Natural killer cell (primary cell): ENCODE measurements around the gene CARMIL1. TPM values are rescaled to one million over a fixed set of nuclear protein-coding genes. Genes with fewer than 3 reads are reported as not detected.

Source experiments
- ATAC-seq, 3 donors: fragments of 150-1000 bp in 2 of 3; fragments of 200-7000 bp in 1 of 3; cut with Tn5 transposase; 1 replicate in 1 of 3; 2 replicates in 2 of 3; pipeline ENCODE4 v1.10.0; 2021; ENCODE audit warnings: mild to moderate bottlenecking in 2 of 3, moderate library complexity in 2 of 3
- DNase-seq, 2 donors: peaks; one replicate each; pipeline versions ENCODE4 v3.0.0 to v3.0.0-alpha.2; 2013 to 2021; ENCODE audit warnings: mixed read lengths in 1 of 2
- H3K27ac ChIP-seq: one replicate; pipeline ENCODE4 v1.5.1; 2013; ENCODE audit warnings: mild to moderate bottlenecking, low read length
- H3K27me3 ChIP-seq: one replicate; pipeline ENCODE4 v1.6.1; 2013; ENCODE audit warnings: low read length; ENCODE audit not compliant: control insufficient read depth, insufficient read depth
- H3K36me3 ChIP-seq: one replicate; pipeline ENCODE4 v1.6.1; 2013; ENCODE audit warnings: low read length; ENCODE audit not compliant: control insufficient read depth, insufficient read depth
- H3K4me1 ChIP-seq: one replicate; pipeline ENCODE4 v1.6.1; 2013; ENCODE audit warnings: low read length; ENCODE audit not compliant: control insufficient read depth, insufficient read depth
- H3K4me3 ChIP-seq: one replicate; pipeline ENCODE4 v1.5.1; 2013; ENCODE audit warnings: low read length
- H3K9me3 ChIP-seq: one replicate; pipeline ENCODE4 v1.6.1; 2013; ENCODE audit warnings: low read length; ENCODE audit not compliant: control insufficient read depth, insufficient read depth
- H3K27ac Mint-ChIP-seq, 2 donors: one replicate each; pipeline ENCODE4 v1.8.0; 2022; ENCODE audit warnings: mild to moderate bottlenecking in 2 of 2, mixed read lengths in 2 of 2, moderate library complexity in 1 of 2
- H3K27me3 Mint-ChIP-seq, 2 donors: one replicate each; pipeline ENCODE4 v1.8.0; 2022; ENCODE audit warnings: low read depth in 2 of 2, mixed read lengths in 2 of 2
- H3K36me3 Mint-ChIP-seq: one replicate; pipeline ENCODE4 v1.8.0; 2022; ENCODE audit warnings: mixed read lengths
- H3K4me1 Mint-ChIP-seq, 2 donors: one replicate each; pipeline ENCODE4 v1.8.0; 2022; ENCODE audit warnings: mixed read lengths in 2 of 2
- H3K4me3 Mint-ChIP-seq: one replicate; pipeline ENCODE4 v1.8.0; 2022; ENCODE audit warnings: mild to moderate bottlenecking, moderate library complexity, mixed read lengths
- H3K9me3 Mint-ChIP-seq, 2 donors: one replicate each; pipeline ENCODE4 v1.8.0; 2022; ENCODE audit warnings: mixed read lengths in 2 of 2
- CTCF ChIP-seq: fragments of 200-600 bp; IDR thresholded peaks from one replicate; pipeline ENCODE4 v1.8.0; 2022; ENCODE audit warnings: antibody characterized with exemption
- WGBS: methylation state at CpG from one replicate; pipeline ENCODE4 v1.1.7; 2013; ENCODE audit warnings: missing lambda C conversion rate; ENCODE audit not compliant: insufficient coverage; 5-methylcytosine and 5-hydroxymethylcytosine counted together
- intact Hi-C: fragments of 100-400 bp; cut with micrococcal nuclease; formaldehyde crosslinking; loops from one replicate; pipeline ENCODE4 v1.14.2; 2022
- total RNA-seq, 4 donors: library from RNA; stranded (reverse); fragments of 120-200 nt in 1 of 4; gene quantifications; one replicate each; pipeline versions ENCODE4 v1.2.3 to v1.2.4, GENCODE V29; 2013 to 2022

The CARMIL1 gene
- total RNA-seq, 3 donors from 2014 or later (not counting 1 experiment from before 2014, with no cell fraction given): 0.25 to 1.1 (median 0.35) TPM

GRCh38 chr6:25503686-25504085 lies 224.5 kb downstream of the CARMIL1 start:
- Mint-ChIP-seq H3K27me3 (peaks cover 4 to 14% of the 10 kb centered on the region in 2 donors), H3K36me3 (no peaks in the 10 kb centered on the region), H3K4me1 (no peaks in the 10 kb centered on the region), H3K4me3 (no peak overlapping the region), H3K27ac (no peak overlapping the region), H3K9me3 (no peaks in the 10 kb centered on the region)
- no peaks in the 10 kb centered on the region for H3K36me3 ChIP-seq
- H3K4me1 ChIP-seq: no peaks in the 10 kb centered on the region
- intact Hi-C loops: no loop called here
- peaks cover 2% of the 10 kb centered on the region for H3K27me3 ChIP-seq
- no peak for DNase-seq
- H3K4me3 ChIP-seq: no peak overlapping the region
- ATAC-seq: no peak
- WGBS: 85% methylated on average over 5 of the region's 6 CpGs
- H3K27ac ChIP-seq: no peak overlapping the region
- no peaks in the 10 kb centered on the region for H3K9me3 ChIP-seq
- no peak for TF ChIP-seq CTCF

GRCh38 chr6:25504661-25505060 lies 225.5 kb downstream of the CARMIL1 start:
- Histone ChIP-seq H3K9me3 (no peaks in the 10 kb centered on the region), H3K4me3 (no peak overlapping the region), H3K27ac (no peak overlapping the region), H3K27me3 (peaks cover 2% of the 10 kb centered on the region), H3K4me1 (no peaks in the 10 kb centered on the region), H3K36me3 (no peaks in the 10 kb centered on the region)
- no peak for TF ChIP-seq CTCF
- no peak for DNase-seq
- intact Hi-C loops: no loop called here
- 91% methylated on average over 3 of the region's 4 CpGs for WGBS
- no peaks in the 10 kb centered on the region for H3K4me1 Mint-ChIP-seq
- H3K9me3 Mint-ChIP-seq: no peaks in the 10 kb centered on the region
- H3K4me3 Mint-ChIP-seq: no peak overlapping the region
- H3K36me3 Mint-ChIP-seq: no peaks in the 10 kb centered on the region
- peaks cover 4 to 14% of the 10 kb centered on the region in 2 donors for H3K27me3 Mint-ChIP-seq
- ATAC-seq: no peak
- H3K27ac Mint-ChIP-seq: no peak overlapping the region

GRCh38 chr6:25506020-25506419 lies 226.8 kb downstream of the CARMIL1 start:
- Histone ChIP-seq H3K36me3 (no peaks in the 10 kb centered on the region), H3K27ac (no peak overlapping the region), H3K9me3 (no peaks in the 10 kb centered on the region), H3K4me3 (no peak overlapping the region), H3K27me3 (peaks cover 2% of the 10 kb centered on the region), H3K4me1 (no peaks in the 10 kb centered on the region)
- no peak overlapping the region for H3K4me3 Mint-ChIP-seq
- H3K27ac Mint-ChIP-seq: no peak overlapping the region
- H3K9me3 Mint-ChIP-seq: no peaks in the 10 kb centered on the region
- no peaks in the 10 kb centered on the region for H3K4me1 Mint-ChIP-seq
- WGBS: 79% methylated on average over 6 of the region's 6 CpGs
- H3K27me3 Mint-ChIP-seq: peaks cover 7 to 14% of the 10 kb centered on the region in 2 donors
- no peaks in the 10 kb centered on the region for H3K36me3 Mint-ChIP-seq
- TF ChIP-seq CTCF: no peak
- DNase-seq (no peak), ATAC-seq (no peak)
- intact Hi-C loops: no loop called here

DNA sequence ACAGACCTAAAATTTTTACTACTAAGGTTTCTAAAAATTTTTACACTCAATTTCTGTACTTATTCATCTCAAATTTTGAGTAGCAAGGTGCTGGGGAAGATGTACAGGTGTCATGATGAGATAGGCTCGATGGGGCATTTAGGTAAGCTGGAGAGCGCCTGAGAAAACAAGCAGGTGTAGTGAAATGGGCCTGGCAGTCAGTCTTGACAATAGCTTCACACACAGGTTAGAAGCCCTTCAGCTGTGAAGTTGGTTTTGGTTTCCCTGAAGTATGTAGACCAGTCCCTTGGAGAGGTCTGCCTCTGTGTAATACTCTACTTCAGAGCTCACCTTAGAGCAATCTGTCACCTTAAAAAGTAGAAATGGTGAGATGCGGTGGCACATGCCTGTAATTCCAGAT lies 228.9 kb downstream of the CARMIL1 start:
- H3K9me3 ChIP-seq: no peaks in the 10 kb centered on the region
- intact Hi-C loops: no loop called here
- ATAC-seq (no peak), DNase-seq (no peak)
- no peaks in the 10 kb centered on the region for H3K36me3 Mint-ChIP-seq
- 69% methylated on average over 3 of the region's 3 CpGs for WGBS
- no peak overlapping the region for H3K4me3 ChIP-seq
- no peak for TF ChIP-seq CTCF
- H3K27me3 ChIP-seq: peaks cover 2% of the 10 kb centered on the region
- no peaks in the 10 kb centered on the region for H3K36me3 ChIP-seq
- H3K9me3 Mint-ChIP-seq: no peaks in the 10 kb centered on the region
- H3K4me1 Mint-ChIP-seq: no peaks in the 10 kb centered on the region
- no peak overlapping the region for H3K27ac ChIP-seq
- no peak overlapping the region for H3K4me3 Mint-ChIP-seq
- peaks cover 7 to 12% of the 10 kb centered on the region in 2 donors for H3K27me3 Mint-ChIP-seq
- H3K27ac Mint-ChIP-seq: no peak overlapping the region
- H3K4me1 ChIP-seq: no peaks in the 10 kb centered on the region
